Omental fat pad (tissue), 4 donors: ENCODE data around the gene NKX1-1. TPM values are rescaled to one million over a fixed set of nuclear protein-coding genes. Genes with fewer than 3 reads are reported as not detected.

Source experiments
- ATAC-seq: fragments of 150-250 bp; one replicate; pipeline ENCODE4 v1.9.1; 2016; ENCODE audit warnings: mild to moderate bottlenecking, moderate library complexity; ENCODE audit not compliant: low FRiP score
- DNase-seq: peaks from one replicate; pipeline ENCODE4 v3.0.0-alpha.2; 2019; ENCODE audit warnings: low spot score
- total RNA-seq, 4 donors: library from RNA; depleted of rRNA; stranded (reverse); fragments of >200 nt; gene quantifications; one replicate each; pipeline ENCODE4 v1.1.0, GENCODE V29; 2016
- TF ChIP-seq, protein P1 (sequence below), 3 donors: fragments of 450-650 bp; IDR thresholded peaks; one replicate each; pipeline ENCODE4 v1.5.1; 2016 to 2017; ENCODE audit warnings: antibody characterized with exemption in 3 of 3, mild to moderate bottlenecking in 3 of 3, moderate library complexity in 2 of 3

Gene NKX1-1
- total RNA-seq, 4 donors from 2014 or later: not detected

DNA sequence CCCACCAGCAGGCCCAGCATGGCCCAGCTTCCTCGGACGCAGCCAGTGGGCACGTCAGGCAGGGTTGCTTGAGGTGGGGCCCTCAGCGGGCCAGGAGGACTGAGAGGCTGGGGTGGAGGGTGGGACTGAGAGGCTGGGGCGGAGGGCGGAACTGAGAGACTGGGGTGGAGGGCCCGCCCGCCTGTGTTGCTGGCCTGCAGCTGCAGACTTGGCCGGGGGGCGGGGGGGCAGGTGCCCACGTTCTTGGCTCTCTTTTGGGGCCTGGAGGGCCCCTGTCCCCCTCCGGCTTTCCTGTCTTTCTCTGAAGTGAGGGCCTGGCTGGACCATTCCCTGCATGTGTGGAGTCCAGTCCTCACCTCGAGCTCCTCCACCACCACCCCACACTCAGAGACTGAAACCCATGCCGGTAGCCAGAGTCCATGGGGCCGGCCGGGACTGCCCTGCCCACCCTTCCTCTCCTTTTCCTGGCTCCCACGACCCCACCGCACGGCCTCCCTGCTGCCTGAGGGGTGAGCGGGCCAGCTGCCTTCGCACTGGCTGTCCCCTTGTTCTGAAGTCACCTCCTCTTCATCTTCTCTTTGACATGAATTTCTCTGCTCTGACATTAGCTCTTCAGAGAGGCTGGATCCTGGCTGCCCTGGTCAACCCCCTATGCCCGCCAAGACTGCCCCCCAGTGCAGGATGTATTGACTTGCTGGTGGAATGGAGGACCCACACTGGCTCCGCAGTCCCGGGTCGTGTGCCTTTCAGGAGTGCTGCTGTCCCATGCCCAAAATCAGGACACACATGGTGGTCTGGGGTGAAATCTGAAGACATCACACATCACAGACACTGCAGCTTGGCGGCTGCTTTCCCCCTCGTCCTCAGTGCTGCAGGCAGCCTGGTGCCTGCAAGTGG lies 10.1 kb upstream of the NKX1-1 start:
- no peak for DNase-seq

DNA sequence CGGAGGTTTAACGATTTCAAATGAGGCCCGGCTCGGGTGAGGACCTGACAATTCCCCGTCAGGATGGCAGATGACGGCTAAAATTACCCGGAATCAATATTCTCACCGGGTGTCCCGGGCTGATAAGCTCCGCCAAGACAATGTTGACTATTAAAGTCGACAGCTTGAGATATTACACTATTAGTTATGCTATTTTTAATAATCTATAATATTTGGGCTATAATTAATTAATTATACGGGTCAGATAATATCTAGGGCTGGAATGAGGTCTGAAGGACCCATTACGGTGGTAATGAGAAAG lies 9.4 kb upstream of the NKX1-1 start:
- DNase-seq (no peak), ATAC-seq (no peak)
- TF ChIP-seq, protein P1, sequence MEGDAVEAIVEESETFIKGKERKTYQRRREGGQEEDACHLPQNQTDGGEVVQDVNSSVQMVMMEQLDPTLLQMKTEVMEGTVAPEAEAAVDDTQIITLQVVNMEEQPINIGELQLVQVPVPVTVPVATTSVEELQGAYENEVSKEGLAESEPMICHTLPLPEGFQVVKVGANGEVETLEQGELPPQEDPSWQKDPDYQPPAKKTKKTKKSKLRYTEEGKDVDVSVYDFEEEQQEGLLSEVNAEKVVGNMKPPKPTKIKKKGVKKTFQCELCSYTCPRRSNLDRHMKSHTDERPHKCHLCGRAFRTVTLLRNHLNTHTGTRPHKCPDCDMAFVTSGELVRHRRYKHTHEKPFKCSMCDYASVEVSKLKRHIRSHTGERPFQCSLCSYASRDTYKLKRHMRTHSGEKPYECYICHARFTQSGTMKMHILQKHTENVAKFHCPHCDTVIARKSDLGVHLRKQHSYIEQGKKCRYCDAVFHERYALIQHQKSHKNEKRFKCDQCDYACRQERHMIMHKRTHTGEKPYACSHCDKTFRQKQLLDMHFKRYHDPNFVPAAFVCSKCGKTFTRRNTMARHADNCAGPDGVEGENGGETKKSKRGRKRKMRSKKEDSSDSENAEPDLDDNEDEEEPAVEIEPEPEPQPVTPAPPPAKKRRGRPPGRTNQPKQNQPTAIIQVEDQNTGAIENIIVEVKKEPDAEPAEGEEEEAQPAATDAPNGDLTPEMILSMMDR (IDR thresholded peaks at IDR 0.05): no peak

More for the DNA sequence above, 10.1 kb upstream of the NKX1-1 start:
- ATAC-seq: no peak
- TF ChIP-seq, protein P1 (IDR thresholded peaks at IDR 0.05): no peak

DNA sequence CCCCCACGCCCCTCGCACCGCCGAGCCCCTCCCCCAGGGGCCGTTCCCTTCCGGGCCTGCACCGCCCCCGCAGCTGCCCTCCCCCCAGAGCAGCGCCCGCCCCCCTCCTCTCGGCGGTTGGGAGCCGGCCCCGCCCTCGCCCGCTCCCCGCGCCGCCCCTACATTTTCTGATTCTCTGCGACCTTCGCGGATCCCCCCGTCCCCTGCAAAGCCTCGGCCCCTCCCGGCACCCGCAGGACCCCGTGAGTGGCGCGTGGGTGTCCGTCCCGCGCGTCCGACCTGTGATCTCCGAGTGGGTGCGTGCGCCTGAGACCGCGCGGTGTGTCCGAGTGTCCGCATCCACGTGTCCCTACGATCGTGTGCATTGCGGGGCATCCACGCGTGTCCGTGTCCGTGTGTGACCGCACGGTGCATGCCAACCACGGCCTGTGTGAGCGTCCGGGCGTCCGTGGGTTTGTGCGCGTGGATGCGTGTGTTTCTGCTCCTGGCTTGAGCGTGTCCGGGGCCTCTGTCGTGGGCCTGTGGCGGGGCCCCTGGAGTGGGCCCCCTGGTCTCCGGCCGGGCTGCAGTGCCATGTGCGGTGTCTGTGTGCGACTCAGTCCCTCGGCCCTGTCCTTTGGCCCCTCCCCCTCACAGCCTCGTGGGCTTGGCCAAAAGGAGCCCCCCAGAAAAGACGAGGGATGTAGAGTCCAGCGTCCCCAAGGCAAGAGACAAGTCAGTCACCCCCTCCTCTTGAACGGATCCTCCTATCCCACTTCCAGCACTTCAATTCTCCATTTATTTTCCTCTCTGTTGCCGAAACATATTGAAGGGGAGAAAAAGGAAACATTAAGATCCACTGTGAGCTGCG lies 8.8 kb upstream of the NKX1-1 start:
- ATAC-seq: no peak
- TF ChIP-seq, protein P1 (IDR thresholded peaks at IDR 0.05): no peak
- DNase-seq: no peak

GRCh38 chr4:1413687-1414479 lies 7.6 kb upstream of the NKX1-1 start:
- DNase-seq: no peak
- TF ChIP-seq, protein P1 (IDR thresholded peaks at IDR 0.05): no peak
- no peak for ATAC-seq

DNA sequence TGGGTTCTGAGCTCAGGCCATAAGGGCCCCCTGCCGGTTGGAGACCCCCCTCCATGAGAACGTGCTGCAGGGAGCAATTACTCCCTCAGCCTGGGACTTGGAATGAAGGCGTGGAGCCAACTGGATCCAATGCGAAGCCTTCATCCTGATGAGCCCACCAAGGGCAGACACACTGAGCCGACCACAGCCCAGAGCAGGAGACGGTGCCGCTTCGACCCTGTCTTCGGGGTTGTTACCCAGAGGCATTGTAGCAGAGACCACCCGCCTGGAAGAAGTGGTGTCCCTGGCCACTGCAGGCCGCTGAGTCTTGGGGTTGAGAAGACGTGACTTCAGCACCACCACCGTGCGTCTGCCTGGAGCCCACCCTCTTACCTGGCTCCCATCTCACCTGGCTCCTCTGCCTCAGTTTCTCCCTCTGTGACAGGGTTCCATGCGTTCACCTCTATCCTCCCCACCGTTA lies 7.0 kb upstream of the NKX1-1 start:
- no peak for DNase-seq
- no peak for ATAC-seq
- TF ChIP-seq, protein P1 (IDR thresholded peaks at IDR 0.05): no peak

- TF ChIP-seq, protein P1 (IDR thresholded peaks at IDR 0.05): no peak
- no peak for ATAC-seq
- no peak for DNase-seq
Measured at GRCh38 chr4:1412376-1413203, 6.3 kb upstream of the NKX1-1 start.
